Hepatocyte (in vitro differentiated cells): ENCODE data around the gene INPP4B.

Experiments
- CTCF ChIP-seq: fragments of 200-600 bp; sonication (generic); IDR thresholded peaks from 2 replicates; pipeline ENCODE4 v1.5.1; 2016; ENCODE audit warnings: antibody characterized with exemption, mild to moderate bottlenecking; ENCODE audit not compliant: poor library complexity
- EZH2 ChIP-seq: fragments of 200-600 bp; sonication (generic); IDR thresholded peaks from 2 replicates; pipeline ENCODE4 v1.6.1; 2016; ENCODE audit warnings: antibody characterized with exemption, mild to moderate bottlenecking, borderline replicate concordance
- EZH2phosphoT487 ChIP-seq: fragments of 200-600 bp; sonication (generic); IDR thresholded peaks from one replicate; pipeline ENCODE4 v1.6.1; 2018; ENCODE audit warnings: antibody characterized with exemption, mild to moderate bottlenecking, low read depth, moderate library complexity; ENCODE audit not compliant: unreplicated experiment, severe bottlenecking

GRCh38 chr4:142264961-142265360 is 581.1 kb downstream of the INPP4B start:
- TF ChIP-seq CTCF, result no peak
- no peak for TF ChIP-seq EZH2
- TF ChIP-seq EZH2phosphoT487, result no peak
